Fibroblast of lung (primary cell): ENCODE data around the gene ITPA. TPM values are rescaled to one million over a fixed set of nuclear protein-coding genes. Genes with fewer than 3 reads are reported as not detected.
A peak's percentile ranks its signal among the peaks of the same experiment; 100 is the strongest.

ENCODE experiments used
- DNase-seq, 2 donors: peaks; one replicate each; pipeline versions ENCODE4 v3.0.0 to v3.0.0-alpha.2; 2010; ENCODE audit warnings: low read depth in 2 of 2
- H2AFZ ChIP-seq: 2 replicates; pipeline ENCODE4 v1.5.1; 2012; ENCODE audit warnings: low read length, control low read depth, inconsistent platforms
- H3K27ac ChIP-seq: 2 replicates; pipeline ENCODE4 v1.5.1; 2011; ENCODE audit warnings: low read length, control low read depth; ENCODE audit not compliant: insufficient read depth
- H3K27me3 ChIP-seq: 2 replicates; pipeline ENCODE4 v1.5.1; 2011; ENCODE audit warnings: mild to moderate bottlenecking, low read length; ENCODE audit not compliant: control insufficient read depth, insufficient read depth
- H3K36me3 ChIP-seq: 2 replicates; pipeline ENCODE4 v1.5.1; 2011; ENCODE audit warnings: low read length; ENCODE audit not compliant: control insufficient read depth, insufficient read depth
- H3K4me1 ChIP-seq: 2 replicates; pipeline ENCODE4 v1.5.1; 2011; ENCODE audit warnings: low read length; ENCODE audit not compliant: control insufficient read depth, insufficient read depth; ENCODE audit errors: extremely low read depth
- H3K4me2 ChIP-seq: 2 replicates; pipeline ENCODE4 v1.5.1; 2011; ENCODE audit warnings: low read length, control low read depth; ENCODE audit not compliant: insufficient read depth; ENCODE audit errors: extremely low read depth
- H3K4me3 ChIP-seq, 4 experiments: fragments of 200-600 bp in 1 of 4; sonication (generic) in 1 of 4; replicated peaks in 1 of 4; 2 replicates each; pipeline ENCODE4 v1.5.1; 2011 to 2016; ENCODE audit warnings: low read length in 4 of 4, low read depth in 3 of 4, mild to moderate bottlenecking in 3 of 4, control low read depth in 2 of 4, inconsistent platforms in 1 of 4, mixed read lengths in 1 of 4; ENCODE audit not compliant: insufficient read depth in 1 of 4; ENCODE audit errors: control extremely low read depth in 1 of 4
- H3K79me2 ChIP-seq: 2 replicates; pipeline ENCODE4 v1.5.1; 2012; ENCODE audit warnings: mild to moderate bottlenecking, low read length, inconsistent platforms; ENCODE audit not compliant: control insufficient read depth, insufficient read depth
- H3K9ac ChIP-seq: 2 replicates; pipeline ENCODE4 v1.5.1; 2011; ENCODE audit warnings: mild to moderate bottlenecking, low read length, control low read depth; ENCODE audit not compliant: insufficient read depth
- H3K9me3 ChIP-seq: 2 replicates; pipeline ENCODE4 v1.5.1; 2012; ENCODE audit warnings: low read depth, low read length; ENCODE audit not compliant: control insufficient read depth, insufficient read depth
- H4K20me1 ChIP-seq: 2 replicates; pipeline ENCODE4 v1.5.1; 2011; ENCODE audit warnings: low read length; ENCODE audit not compliant: control insufficient read depth, insufficient read depth; ENCODE audit errors: extremely low read depth
- EZH2 ChIP-seq: IDR thresholded peaks from 2 replicates; pipeline ENCODE4 v1.5.1; 2012; ENCODE audit warnings: low read length, control low read depth, mild to moderate bottlenecking; ENCODE audit errors: missing control alignments
- polyA plus RNA-seq, 2 donors: library from polyadenylated mRNA; depleted of rRNA in 1 of 2; stranded (reverse) in 1 of 2; unstranded in 1 of 2; fragments of >200 nt; gene quantifications; 2 replicates each; pipeline ENCODE4 v1.2.1, GENCODE V29; 2011 to 2012; ENCODE audit warnings: missing spikeins in 1 of 2
- total RNA-seq: library from RNA; depleted of rRNA; stranded (reverse); fragments of >200 nt; gene quantifications from 2 replicates; pipeline ENCODE4 v1.2.1, GENCODE V29; 2014
- TF ChIP-seq, protein P1 (sequence below), 2 donors: IDR thresholded peaks in 1 of 2; conservative IDR thresholded peaks in 1 of 2; 1 replicate in 1 of 2; 2 replicates in 1 of 2; pipeline ENCODE4 v1.5.1; 2011 to 2012; ENCODE audit warnings: low read length in 2 of 2, control low read depth in 1 of 2, inconsistent platforms in 1 of 2, low read depth in 1 of 2, mild to moderate bottlenecking in 1 of 2

ITPA gene
- total and polyA plus RNA-seq, 2 donors (not counting 1 experiment from before 2014, with no cell fraction given), result 21.3 to 32.2 TPM

DNA sequence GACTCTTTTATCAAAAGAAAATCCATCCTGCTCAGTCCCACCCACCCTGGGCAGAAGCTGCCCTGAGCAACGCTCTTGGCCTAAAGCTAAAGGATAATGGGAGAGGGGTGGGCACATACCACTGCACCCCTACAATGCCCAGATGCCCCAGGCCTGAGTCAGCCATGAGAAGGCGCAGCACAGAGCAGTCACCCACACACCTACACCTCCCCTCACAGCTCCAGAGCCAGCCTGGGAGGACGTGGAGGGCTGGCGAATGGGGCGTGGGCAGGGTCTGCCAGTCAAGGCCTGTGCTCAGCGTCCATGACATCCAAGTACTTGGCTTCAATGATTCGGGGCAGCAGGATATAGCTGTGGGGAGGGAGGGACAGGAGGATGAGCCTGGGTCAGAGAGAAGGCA lies 18.2 kb downstream of the ITPA start:
- H3K79me2 ChIP-seq, result no peaks in the 10 kb centered on the region
- no peaks in the 10 kb centered on the region for H4K20me1 ChIP-seq
- no peaks in the 10 kb centered on the region for H3K9me3 ChIP-seq
- H3K9ac ChIP-seq, result no peak overlapping the region
- no peak for TF ChIP-seq EZH2
- TF ChIP-seq, protein P1, sequence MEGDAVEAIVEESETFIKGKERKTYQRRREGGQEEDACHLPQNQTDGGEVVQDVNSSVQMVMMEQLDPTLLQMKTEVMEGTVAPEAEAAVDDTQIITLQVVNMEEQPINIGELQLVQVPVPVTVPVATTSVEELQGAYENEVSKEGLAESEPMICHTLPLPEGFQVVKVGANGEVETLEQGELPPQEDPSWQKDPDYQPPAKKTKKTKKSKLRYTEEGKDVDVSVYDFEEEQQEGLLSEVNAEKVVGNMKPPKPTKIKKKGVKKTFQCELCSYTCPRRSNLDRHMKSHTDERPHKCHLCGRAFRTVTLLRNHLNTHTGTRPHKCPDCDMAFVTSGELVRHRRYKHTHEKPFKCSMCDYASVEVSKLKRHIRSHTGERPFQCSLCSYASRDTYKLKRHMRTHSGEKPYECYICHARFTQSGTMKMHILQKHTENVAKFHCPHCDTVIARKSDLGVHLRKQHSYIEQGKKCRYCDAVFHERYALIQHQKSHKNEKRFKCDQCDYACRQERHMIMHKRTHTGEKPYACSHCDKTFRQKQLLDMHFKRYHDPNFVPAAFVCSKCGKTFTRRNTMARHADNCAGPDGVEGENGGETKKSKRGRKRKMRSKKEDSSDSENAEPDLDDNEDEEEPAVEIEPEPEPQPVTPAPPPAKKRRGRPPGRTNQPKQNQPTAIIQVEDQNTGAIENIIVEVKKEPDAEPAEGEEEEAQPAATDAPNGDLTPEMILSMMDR (conservative IDR thresholded peaks at IDR 0.05 in 1 of 2, IDR thresholded peaks at IDR 0.05 in 1 of 2; ENCODE audit: low read depth in 1 of 2, low read length in 2 of 2), result no peak
- no peak overlapping the region for H2AFZ ChIP-seq
- DNase-seq, result peak in 1 of 2 donors; percentile 30
- H3K27me3 ChIP-seq, result no peaks in the 10 kb centered on the region
- no peaks in the 10 kb centered on the region for H3K4me1 ChIP-seq
- H3K27ac ChIP-seq, result no peak overlapping the region
- H3K4me2 ChIP-seq, result no peak overlapping the region
- no peak overlapping the region for H3K4me3 ChIP-seq
- H3K36me3 ChIP-seq, result peaks cover 1% of the 10 kb centered on the region

DNA sequence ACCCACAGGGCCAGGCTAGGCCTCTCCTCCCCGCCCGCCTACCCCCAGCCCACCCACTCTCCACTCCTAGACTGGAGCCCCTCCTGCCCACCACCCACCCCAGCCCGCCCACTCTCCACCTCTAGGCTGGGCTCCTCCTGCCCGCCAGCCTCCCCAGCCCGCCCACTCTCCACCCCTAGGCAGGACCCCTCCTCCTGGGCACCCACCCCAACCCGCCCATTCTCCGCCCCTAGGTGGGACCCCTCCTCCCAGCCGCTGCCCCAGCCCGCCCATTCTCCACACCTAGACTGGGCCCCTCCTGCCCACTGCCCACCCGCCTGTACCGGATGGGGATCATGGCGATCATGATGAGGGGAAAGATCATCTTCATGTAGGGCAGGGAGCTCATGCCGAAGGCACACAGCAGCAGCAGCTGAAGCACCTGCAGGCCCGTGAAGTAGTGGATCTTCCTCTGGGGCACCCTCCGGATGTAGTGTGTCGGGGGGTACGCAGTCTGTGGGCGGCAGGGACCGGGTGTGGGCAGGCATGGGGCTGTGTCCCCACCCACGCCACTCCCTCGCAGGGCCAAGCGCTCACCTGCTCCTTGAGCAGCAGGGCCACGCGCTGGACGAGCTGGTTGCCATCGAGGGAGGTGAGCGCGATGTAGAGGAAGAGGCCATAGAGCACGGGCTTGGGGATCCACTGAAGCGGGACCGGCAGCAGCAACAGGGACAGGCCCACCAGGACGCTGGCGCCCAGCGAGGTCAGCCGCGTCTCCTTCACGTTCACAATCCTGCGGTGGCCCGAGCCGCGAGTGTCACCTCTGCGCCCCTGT lies 18.8 kb downstream of the ITPA start:
- TF ChIP-seq, protein P1 (conservative IDR thresholded peaks at IDR 0.05 in 1 of 2, IDR thresholded peaks at IDR 0.05 in 1 of 2; ENCODE audit: low read depth in 1 of 2, low read length in 2 of 2), result no peak
- no peak for TF ChIP-seq EZH2
- Histone ChIP-seq H3K4me2 (no peak overlapping the region), H3K27ac (no peak overlapping the region), H3K9ac (no peak overlapping the region), H2AFZ (no peak overlapping the region), H4K20me1 (no peaks in the 10 kb centered on the region), H3K9me3 (no peaks in the 10 kb centered on the region), H3K79me2 (no peaks in the 10 kb centered on the region), H3K4me3 (no peak overlapping the region), H3K4me1 (no peaks in the 10 kb centered on the region), H3K27me3 (no peaks in the 10 kb centered on the region), H3K36me3 (peaks cover 1% of the 10 kb centered on the region)
- no peak for DNase-seq

DNA sequence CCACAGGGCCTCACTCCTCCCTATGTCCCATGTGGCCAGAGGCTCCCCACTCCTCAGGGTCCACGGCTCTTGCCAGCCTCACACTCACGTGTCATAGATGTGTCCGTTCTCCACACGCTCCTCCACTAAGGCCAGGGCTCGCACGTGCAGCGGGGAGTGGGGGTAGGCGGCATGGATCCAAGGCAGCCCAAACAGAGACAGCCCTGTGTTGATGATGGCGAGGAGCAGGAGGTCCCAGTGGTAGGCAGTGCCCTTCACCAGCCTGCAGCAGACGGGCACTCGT lies 19.4 kb downstream of the ITPA start:
- no peaks in the 10 kb centered on the region for H3K4me1 ChIP-seq
- TF ChIP-seq, protein P1 (conservative IDR thresholded peaks at IDR 0.05 in 1 of 2, IDR thresholded peaks at IDR 0.05 in 1 of 2; ENCODE audit: low read depth in 1 of 2, low read length in 2 of 2), result no peak
- TF ChIP-seq EZH2, result no peak
- H3K9me3 ChIP-seq, result no peaks in the 10 kb centered on the region
- H3K79me2 ChIP-seq, result no peaks in the 10 kb centered on the region
- no peak overlapping the region for H3K27ac ChIP-seq
- no peak overlapping the region for H2AFZ ChIP-seq
- H3K9ac ChIP-seq, result no peak overlapping the region
- no peaks in the 10 kb centered on the region for H3K36me3 ChIP-seq
- DNase-seq, result no peak
- no peaks in the 10 kb centered on the region for H4K20me1 ChIP-seq
- no peak overlapping the region for H3K4me2 ChIP-seq
- H3K4me3 ChIP-seq, result no peak overlapping the region
- H3K27me3 ChIP-seq, result no peaks in the 10 kb centered on the region
